Mesodermal cell (in vitro differentiated cells): ENCODE results near the gene GPR158.

ENCODE experiments used
- H3K27ac ChIP-seq: 2 replicates; pipeline ENCODE4 v1.7.0; 2013; ENCODE audit warnings: mild to moderate bottlenecking, low read depth, low read length, moderate library complexity; ENCODE audit not compliant: severe bottlenecking
- H3K36me3 ChIP-seq: 2 replicates; pipeline ENCODE4 v1.7.1; 2013; ENCODE audit warnings: mild to moderate bottlenecking, low read length, moderate library complexity; ENCODE audit not compliant: control insufficient read depth, insufficient read depth
- H3K4me1 ChIP-seq: one replicate; pipeline ENCODE4 v1.7.1; 2013; ENCODE audit warnings: mild to moderate bottlenecking, low read length; ENCODE audit not compliant: insufficient read depth, control insufficient read depth, poor library complexity, severe bottlenecking
- H3K4me3 ChIP-seq: 2 replicates; pipeline ENCODE4 v1.7.0; 2013; ENCODE audit warnings: low read length, control low read depth, mild to moderate bottlenecking; ENCODE audit not compliant: insufficient read depth, poor library complexity, severe bottlenecking; ENCODE audit errors: extremely low read depth
- H3K9me3 ChIP-seq: 2 replicates; pipeline ENCODE4 v1.7.1; 2013; ENCODE audit warnings: mild to moderate bottlenecking, low read length, moderate library complexity; ENCODE audit not compliant: control insufficient read depth
- WGBS, 2 experiments: methylation state at CpG; one replicate each; pipeline ENCODE4 v1.1.5; 2013; ENCODE audit warnings: missing lambda C conversion rate in 2 of 2; ENCODE audit not compliant: insufficient coverage in 2 of 2; 5-methylcytosine and 5-hydroxymethylcytosine counted together

Gene GPR158

GRCh38 chr10:25209618-25210017 lies 34.8 kb downstream of the GPR158 start:
- Histone ChIP-seq H3K27ac (no peak overlapping the region), H3K9me3 (no peaks in the 10 kb centered on the region), H3K4me1 (no peaks in the 10 kb centered on the region), H3K4me3 (no peak overlapping the region), H3K36me3 (no peaks in the 10 kb centered on the region)
- 86 to 100% methylated on average over 1 of the region's 2 CpGs for WGBS, 2 experiments

- no CpG with 5 or more reads among the region's 2 CpGs for WGBS, 2 experiments
- Histone ChIP-seq H3K4me1 (no peaks in the 10 kb centered on the region), H3K27ac (no peak overlapping the region), H3K9me3 (no peaks in the 10 kb centered on the region), H3K36me3 (no peaks in the 10 kb centered on the region), H3K4me3 (no peak overlapping the region)
These were observed 35.5 kb downstream of the GPR158 start for GRCh38 chr10:25210265-25210664.

DNA sequence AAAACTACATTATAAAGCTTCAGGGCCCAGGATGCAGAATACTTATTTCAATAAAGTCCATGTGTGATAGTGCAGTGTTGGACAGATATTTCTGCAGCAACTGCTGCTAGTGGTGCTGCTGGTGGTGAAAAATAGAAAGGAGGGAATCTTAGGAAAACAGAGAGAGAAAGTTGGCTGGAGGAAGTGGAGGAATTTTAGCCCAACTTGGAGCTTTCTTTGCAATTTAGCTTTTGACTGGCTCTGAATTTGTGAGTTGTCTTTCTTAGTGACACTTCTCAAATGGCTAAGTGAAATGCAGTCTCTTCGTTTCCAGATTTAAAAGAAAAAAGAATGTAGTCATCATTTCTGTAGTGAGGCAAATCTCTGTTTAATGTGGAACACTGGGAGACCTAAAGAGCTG lies 45.4 kb downstream of the GPR158 start:
- Histone ChIP-seq H3K9me3 (no peaks in the 10 kb centered on the region), H3K4me1 (no peaks in the 10 kb centered on the region), H3K36me3 (no peaks in the 10 kb centered on the region), H3K27ac (no peak overlapping the region), H3K4me3 (no peak overlapping the region)
- WGBS, 2 experiments: 89 to 100% methylated on average over 1 of the region's 1 CpG

DNA sequence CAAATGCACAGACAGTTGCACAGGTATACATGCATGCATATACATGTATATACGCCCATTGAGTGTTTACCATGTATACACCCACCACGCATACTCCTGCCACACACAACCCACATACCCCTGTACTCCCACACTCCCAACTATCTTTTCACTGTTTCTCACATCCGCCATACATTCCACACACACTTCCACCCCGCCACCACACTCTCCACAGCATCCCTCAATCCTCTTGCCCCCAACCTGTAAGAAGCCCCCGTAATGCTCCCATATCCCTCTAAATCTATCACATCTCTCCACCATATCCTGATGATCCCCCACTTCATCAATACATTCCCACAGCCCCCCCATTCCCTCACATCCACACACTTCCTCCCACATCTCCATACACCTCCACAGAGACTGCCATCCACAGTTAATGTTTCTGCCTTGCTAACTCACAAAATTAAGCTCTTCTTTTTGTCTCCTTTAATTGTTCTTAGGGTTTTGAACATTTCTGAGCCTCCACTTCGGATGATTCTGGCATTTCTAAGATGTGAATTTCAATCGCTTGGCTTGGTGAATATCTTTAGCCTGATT lies 47.4 kb downstream of the GPR158 start:
- H3K27ac ChIP-seq: no peak overlapping the region
- H3K9me3 ChIP-seq: no peaks in the 10 kb centered on the region
- no peaks in the 10 kb centered on the region for H3K4me1 ChIP-seq
- 95 to 98% methylated on average over 6 to 7 of the region's 7 CpGs for whole genome bisulfite sequencing, 2 experiments
- H3K4me3 ChIP-seq: no peak overlapping the region
- H3K36me3 ChIP-seq: no peaks in the 10 kb centered on the region

DNA sequence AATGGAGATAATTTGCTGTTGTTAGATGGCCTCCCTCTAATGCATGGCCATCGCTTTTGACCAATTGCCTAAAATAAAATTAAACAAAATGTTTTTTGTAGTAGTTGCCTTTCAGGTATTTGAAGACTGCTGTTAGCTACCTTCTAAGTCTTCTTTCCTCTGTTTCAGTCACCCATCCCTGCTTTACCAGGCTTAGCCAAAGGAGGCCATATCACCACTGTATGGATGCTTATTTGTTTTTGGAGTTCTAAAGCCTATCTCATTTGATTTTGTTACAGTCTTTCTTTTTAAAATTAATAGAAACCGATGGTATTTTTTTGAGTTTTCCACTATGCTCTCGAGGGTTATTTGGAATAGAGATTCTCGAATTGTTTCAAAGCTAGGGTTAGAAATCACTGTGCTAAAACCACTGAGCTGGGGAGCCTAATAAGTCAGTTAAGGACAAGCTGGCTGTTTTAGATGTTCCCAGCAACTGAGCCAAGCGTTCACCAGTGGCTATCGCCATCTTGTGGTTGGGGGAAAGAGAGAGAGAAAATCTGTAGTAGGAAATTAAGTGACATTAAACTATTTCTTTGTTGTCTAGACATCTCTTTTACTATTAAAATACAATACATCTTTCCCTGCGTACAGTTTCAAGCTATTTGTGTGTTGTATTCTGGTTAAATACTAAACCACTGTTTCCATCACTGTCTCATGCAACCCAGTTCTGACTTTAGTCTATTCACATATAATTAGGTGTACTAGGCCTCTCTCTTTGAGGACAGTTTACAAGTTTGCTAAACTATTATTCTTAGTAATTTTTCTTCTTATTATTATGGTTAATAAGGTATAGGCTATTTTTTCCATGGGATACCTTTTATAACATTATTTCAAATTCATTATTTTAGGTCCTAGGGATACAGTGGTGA lies 52.2 kb downstream of the GPR158 start:
- Histone ChIP-seq H3K4me1 (no peaks in the 10 kb centered on the region), H3K4me3 (no peak overlapping the region), H3K36me3 (no peaks in the 10 kb centered on the region), H3K27ac (no peak overlapping the region), H3K9me3 (no peaks in the 10 kb centered on the region)
- 0% methylated on average over 2 to 4 of the region's 7 CpGs for WGBS, 2 experiments

- H3K4me1 ChIP-seq: no peaks in the 10 kb centered on the region
- H3K9me3 ChIP-seq: no peaks in the 10 kb centered on the region
- H3K36me3 ChIP-seq: no peaks in the 10 kb centered on the region
- WGBS, 2 experiments: 14 to 83% methylated on average over 1 of the region's 2 CpGs
- H3K27ac ChIP-seq: no peak overlapping the region
- H3K4me3 ChIP-seq: no peak overlapping the region
These were observed 57.0 kb downstream of the GPR158 start for GRCh38 chr10:25231751-25232150.

GRCh38 chr10:25232204-25232603 lies 57.4 kb downstream of the GPR158 start:
- H3K9me3 ChIP-seq: no peaks in the 10 kb centered on the region
- no peak overlapping the region for H3K27ac ChIP-seq
- no peaks in the 10 kb centered on the region for H3K4me1 ChIP-seq
- H3K4me3 ChIP-seq: no peak overlapping the region
- H3K36me3 ChIP-seq: no peaks in the 10 kb centered on the region
- WGBS, 2 experiments: 80% methylated on average over 1 of the region's 2 CpGs; no CpG with 5 or more reads in 1 of the 2 experiments

- H3K36me3 ChIP-seq: no peaks in the 10 kb centered on the region
- no peak overlapping the region for H3K27ac ChIP-seq
- WGBS, 2 experiments: 88% methylated on average over 1 of the region's 1 CpG; no CpG with 5 or more reads in 1 of the 2 experiments
- H3K4me1 ChIP-seq: no peaks in the 10 kb centered on the region
- H3K9me3 ChIP-seq: no peaks in the 10 kb centered on the region
- H3K4me3 ChIP-seq: no peak overlapping the region
These were observed 70.4 kb downstream of the GPR158 start for GRCh38 chr10:25245165-25245564.

DNA sequence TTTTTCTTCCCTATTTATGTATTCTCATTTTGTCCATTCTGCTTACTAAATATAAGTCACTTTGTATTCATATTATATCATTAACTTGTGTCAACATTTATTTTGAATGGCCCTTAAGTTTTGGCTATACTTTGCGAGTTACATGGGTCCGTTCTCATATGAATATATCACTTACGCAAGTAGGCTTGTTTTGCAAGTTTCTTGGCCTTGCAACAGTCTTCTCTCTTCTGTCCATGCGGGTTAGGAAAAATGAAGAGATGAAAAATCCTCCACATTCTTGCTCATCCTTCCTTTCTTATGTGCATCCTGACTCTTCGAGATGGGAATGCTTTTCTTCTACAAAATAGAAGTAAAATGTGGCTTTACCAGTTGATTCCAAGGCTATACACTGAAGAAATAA lies 82.8 kb downstream of the GPR158 start:
- no peaks in the 10 kb centered on the region for H3K4me1 ChIP-seq
- no peak overlapping the region for H3K27ac ChIP-seq
- WGBS, 2 experiments: 100% methylated on average over 1 of the region's 5 CpGs; no CpG with 5 or more reads in 1 of the 2 experiments
- no peaks in the 10 kb centered on the region for H3K9me3 ChIP-seq
- no peak overlapping the region for H3K4me3 ChIP-seq
- H3K36me3 ChIP-seq: no peaks in the 10 kb centered on the region

- H3K4me3 ChIP-seq: no peak overlapping the region
- no peaks in the 10 kb centered on the region for H3K4me1 ChIP-seq
- 94 to 100% methylated on average over 1 of the region's 2 CpGs for WGBS, 2 experiments
- H3K36me3 ChIP-seq: no peaks in the 10 kb centered on the region
- H3K27ac ChIP-seq: no peak overlapping the region
- H3K9me3 ChIP-seq: no peaks in the 10 kb centered on the region
These were observed 86.3 kb downstream of the GPR158 start for GRCh38 chr10:25261110-25261509.

GRCh38 chr10:25261558-25261957 lies 86.8 kb downstream of the GPR158 start:
- Histone ChIP-seq H3K27ac (no peak overlapping the region), H3K4me3 (no peak overlapping the region), H3K4me1 (no peaks in the 10 kb centered on the region), H3K9me3 (no peaks in the 10 kb centered on the region), H3K36me3 (no peaks in the 10 kb centered on the region)
- WGBS, 2 experiments: 95 to 98% methylated on average over 4 of the region's 5 CpGs
